Measurements from ENCODE around the gene KCNC4. TPM values are rescaled to one million over a fixed set of nuclear protein-coding genes. Genes with fewer than 3 reads are reported as not detected.

The KCNC4 gene
- total and polyA plus RNA-seq, 12 donors, result 2.2 to 13.8 (median 5.1) TPM

- 86 to 93% methylated on average over 6 of the region's 6 CpGs for WGBS, 2 donors
- DNase-seq (no peak), ATAC-seq (no peak)
- peaks cover 0 to under 1% (median 0%) of the 10 kb centered on the region in 7 donors for H3K27me3 ChIP-seq
- no peaks in the 10 kb centered on the region for H3K9me3 ChIP-seq
- H3K36me3 ChIP-seq, result no peaks in the 10 kb centered on the region
- no peak overlapping the region for H3K4me3 ChIP-seq
- no peak overlapping the region for H3K27ac ChIP-seq
- intact Hi-C loops (cut with DNase I), result loop anchor here in 6 of 10 donors (2.0 to 10.0 kb wide), 5 partner anchors 52 to 292 kb away; no protein-coding TSS in a partner anchor
- TF ChIP-seq, protein P1, sequence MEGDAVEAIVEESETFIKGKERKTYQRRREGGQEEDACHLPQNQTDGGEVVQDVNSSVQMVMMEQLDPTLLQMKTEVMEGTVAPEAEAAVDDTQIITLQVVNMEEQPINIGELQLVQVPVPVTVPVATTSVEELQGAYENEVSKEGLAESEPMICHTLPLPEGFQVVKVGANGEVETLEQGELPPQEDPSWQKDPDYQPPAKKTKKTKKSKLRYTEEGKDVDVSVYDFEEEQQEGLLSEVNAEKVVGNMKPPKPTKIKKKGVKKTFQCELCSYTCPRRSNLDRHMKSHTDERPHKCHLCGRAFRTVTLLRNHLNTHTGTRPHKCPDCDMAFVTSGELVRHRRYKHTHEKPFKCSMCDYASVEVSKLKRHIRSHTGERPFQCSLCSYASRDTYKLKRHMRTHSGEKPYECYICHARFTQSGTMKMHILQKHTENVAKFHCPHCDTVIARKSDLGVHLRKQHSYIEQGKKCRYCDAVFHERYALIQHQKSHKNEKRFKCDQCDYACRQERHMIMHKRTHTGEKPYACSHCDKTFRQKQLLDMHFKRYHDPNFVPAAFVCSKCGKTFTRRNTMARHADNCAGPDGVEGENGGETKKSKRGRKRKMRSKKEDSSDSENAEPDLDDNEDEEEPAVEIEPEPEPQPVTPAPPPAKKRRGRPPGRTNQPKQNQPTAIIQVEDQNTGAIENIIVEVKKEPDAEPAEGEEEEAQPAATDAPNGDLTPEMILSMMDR (IDR thresholded peaks at IDR 0.05), result no peak
- H3K4me1 ChIP-seq, result peaks cover under 1 to 17% (median 12%) of the 10 kb centered on the region in 9 donors
Observed at GRCh38 chr1:110205591-110206155, 4.4 kb upstream of the KCNC4 start.

DNA sequence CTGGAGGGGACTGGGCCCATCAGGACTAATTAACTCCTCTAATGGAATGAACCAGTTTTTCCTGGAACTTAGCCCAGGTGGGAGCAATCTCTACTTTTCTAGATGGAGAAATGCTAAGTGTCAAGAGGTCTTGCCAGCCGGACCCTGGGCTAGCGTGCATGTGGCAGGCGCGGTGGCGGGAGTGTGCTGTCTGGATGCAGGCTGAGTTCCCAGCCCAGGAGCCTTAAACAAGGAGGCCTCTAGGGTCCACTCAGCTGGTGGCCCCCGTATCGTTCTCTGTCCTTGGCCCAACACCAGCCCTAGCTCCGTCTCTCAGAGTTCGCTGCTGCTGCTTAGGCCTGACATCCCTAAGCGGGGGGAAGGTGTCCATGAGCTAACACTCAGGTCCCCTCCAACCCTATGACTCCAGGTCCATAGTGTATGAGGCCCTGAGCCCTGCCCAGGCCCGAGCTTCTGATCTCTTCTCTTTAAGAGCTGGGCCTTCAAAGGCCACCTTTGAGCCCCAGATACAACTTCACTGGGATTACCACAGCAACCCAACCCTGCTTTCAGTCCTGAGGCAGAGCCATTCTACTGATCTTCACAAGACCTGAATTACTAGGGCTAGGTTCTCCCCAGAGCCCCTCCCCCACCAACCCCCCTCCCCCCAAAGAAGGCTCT is 3.7 kb upstream of the KCNC4 start:
- no peak overlapping the region for H3K27ac ChIP-seq
- intact Hi-C loops (cut with DNase I), result loop anchor here in 6 of 10 donors (2.0 to 10.0 kb wide), 5 partner anchors 51 to 291 kb away; no protein-coding TSS in a partner anchor
- 85 to 86% methylated on average over 11 of the region's 11 CpGs for WGBS, 2 donors

DNA sequence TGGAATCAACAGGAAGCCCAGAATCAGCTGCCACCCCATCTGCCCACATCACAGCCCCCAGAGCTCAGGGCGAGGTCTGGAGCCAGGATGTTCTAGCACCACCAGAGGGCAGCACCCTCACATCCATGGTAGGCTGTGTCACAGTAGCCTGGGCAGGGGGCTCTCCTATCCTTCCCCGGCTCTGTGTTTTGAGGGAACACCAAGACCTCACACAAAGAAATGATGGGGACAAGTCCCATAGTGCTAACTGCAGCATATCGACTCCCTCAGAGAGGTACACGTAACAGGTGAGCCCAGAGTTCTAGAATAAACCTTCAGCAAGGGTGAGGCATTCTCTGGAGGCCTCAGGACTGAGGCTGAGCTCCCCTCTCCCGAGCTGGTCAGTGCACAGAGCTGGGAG is 2.3 kb upstream of the KCNC4 start:
- Histone ChIP-seq H3K27ac (peak overlapping the region in 2 of 10 donors; percentile 8 to 10), H3K4me3 (no peak overlapping the region), H3K4me1 (peaks cover 2 to 36% (median 30%) of the 10 kb centered on the region in 9 donors), H3K9me3 (no peaks in the 10 kb centered on the region), H3K36me3 (no peaks in the 10 kb centered on the region), H3K27me3 (peaks cover 0 to 22% (median 0%) of the 10 kb centered on the region in 7 donors)
- intact Hi-C loops (cut with DNase I), result loop anchor here in 8 of 10 donors (1.0 to 10.0 kb wide), 9 partner anchors 49 to 289 kb away; no protein-coding TSS in a partner anchor
- 29% methylated on average over 5 of the region's 5 CpGs for WGBS, 2 donors
- DNase-seq (peak; percentile 70 to 74), ATAC-seq (peak in 5 of 8 donors; percentile 29 to 59 (median 54))
- TF ChIP-seq, protein P1 (IDR thresholded peaks at IDR 0.05), result peak; percentile 80 to 96 (median 94)

More for the DNA sequence above, 3.7 kb upstream of the KCNC4 start:
- no peak for DNase-seq
- no peaks in the 10 kb centered on the region for H3K36me3 ChIP-seq
- TF ChIP-seq, protein P1 (IDR thresholded peaks at IDR 0.05), result no peak
- no peaks in the 10 kb centered on the region for H3K9me3 ChIP-seq
- ATAC-seq, result no peak
- H3K27me3 ChIP-seq, result peaks cover 0 to 8% (median 0%) of the 10 kb centered on the region in 7 donors
- peaks cover 2 to 24% (median 18%) of the 10 kb centered on the region in 9 donors for H3K4me1 ChIP-seq
- H3K4me3 ChIP-seq, result no peak overlapping the region

DNA sequence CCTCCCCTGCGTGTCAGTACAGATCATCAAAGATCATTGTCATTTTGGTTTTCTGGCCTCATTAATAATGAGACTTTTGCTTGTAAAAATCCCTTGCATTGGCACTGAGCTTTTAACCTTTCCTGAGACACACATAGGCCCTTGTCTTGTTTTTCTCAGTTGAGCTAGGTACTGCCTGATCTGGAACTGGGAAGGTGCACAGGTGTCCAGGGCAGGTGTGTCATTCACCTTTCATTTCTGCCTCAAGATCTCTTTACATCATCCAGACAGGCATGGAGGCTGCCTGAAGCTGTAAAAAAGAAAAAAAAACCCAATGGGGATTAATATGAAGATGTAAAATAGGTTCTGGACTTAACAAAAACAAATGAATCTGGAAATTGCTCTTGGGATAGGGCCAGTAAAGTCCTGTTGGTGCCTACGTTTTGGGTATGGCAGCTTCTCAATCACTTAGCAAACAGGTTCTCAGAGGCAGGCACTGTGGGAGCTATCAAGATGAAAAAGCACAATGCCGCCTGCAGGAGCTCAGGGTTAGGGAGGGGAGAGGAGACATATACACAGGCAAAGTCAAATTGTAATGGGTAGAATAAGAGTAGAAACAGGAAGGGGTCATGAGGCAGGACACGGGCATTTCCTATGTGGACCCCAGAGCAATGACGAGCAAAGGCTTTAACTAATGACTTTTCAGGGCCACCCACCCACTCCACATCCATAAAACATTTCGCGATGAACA is 1.0 kb upstream of the KCNC4 start:
- intact Hi-C loops (cut with DNase I), result loop anchor here in 8 of 10 donors (2.0 to 10.0 kb wide), 6 partner anchors 48 to 288 kb away; no protein-coding TSS in a partner anchor
- ATAC-seq (no peak), DNase-seq (no peak)
- peaks cover 2 to 45% (median 33%) of the 10 kb centered on the region in 9 donors for H3K4me1 ChIP-seq
- H3K9me3 ChIP-seq, result no peaks in the 10 kb centered on the region
- 57 to 63% methylated on average over 7 of the region's 7 CpGs for WGBS, 2 donors
- TF ChIP-seq, protein P1 (IDR thresholded peaks at IDR 0.05), result no peak
- peaks cover 0 to 24% (median 0%) of the 10 kb centered on the region in 7 donors for H3K27me3 ChIP-seq
- H3K36me3 ChIP-seq, result no peaks in the 10 kb centered on the region
- H3K27ac ChIP-seq, result peak overlapping the region; percentile 62 to 94 (median 90)
- H3K4me3 ChIP-seq, result peak overlapping the region in 9 of 10 donors; percentile 62 to 95 (median 79)
